GM23338 (cell line): ENCODE results near the gene FAM53B. TPM values are rescaled to one million over a fixed set of nuclear protein-coding genes. Genes with fewer than 3 reads are reported as not detected.
A peak's percentile ranks its signal among the peaks of the same experiment; 100 is the strongest.

Source experiments
- ATAC-seq: fragments of 200-7000 bp; cut with Tn5 transposase; 3 replicates; pipeline ENCODE4 v1.9.1; 2020
- DNase-seq: peaks from one replicate; pipeline ENCODE4 v3.0.0-alpha.2; 2015; ENCODE audit warnings: low spot score
- H2AFZ ChIP-seq: fragments of 200-600 bp; sonication (generic); 2 replicates; pipeline ENCODE4 v1.8.0; 2016; ENCODE audit warnings: antibody characterized with exemption, mild to moderate bottlenecking, moderate library complexity
- H3F3A ChIP-seq: fragments of 200-600 bp; sonication (generic); replicated peaks from 2 replicates; pipeline ENCODE4 v1.8.0; 2017; ENCODE audit warnings: antibody characterized with exemption, mixed run types, low read depth
- H3K27ac ChIP-seq: fragments of 200-600 bp; sonication (generic); 2 replicates; pipeline ENCODE4 v1.6.1; 2016; ENCODE audit warnings: low read depth
- H3K27me3 ChIP-seq: fragments of 200-600 bp; sonication (generic); 2 replicates; pipeline ENCODE4 v1.8.0; 2016; ENCODE audit warnings: mild to moderate bottlenecking, mixed run types, moderate library complexity; ENCODE audit not compliant: insufficient read depth
- H3K36me3 ChIP-seq: fragments of 200-600 bp; sonication (generic); 2 replicates; pipeline ENCODE4 v1.8.0; 2016; ENCODE audit warnings: mild to moderate bottlenecking; ENCODE audit not compliant: insufficient read depth
- H3K4me1 ChIP-seq: fragments of 200-600 bp; sonication (generic); 2 replicates; pipeline ENCODE4 v1.8.0; 2016; ENCODE audit warnings: mild to moderate bottlenecking, moderate library complexity; ENCODE audit not compliant: insufficient read depth
- H3K4me2 ChIP-seq: fragments of 200-600 bp; sonication (generic); 2 replicates; pipeline ENCODE4 v1.7.1; 2017; ENCODE audit warnings: mixed run types
- H3K4me3 ChIP-seq: fragments of 200-600 bp; sonication (generic); 2 replicates; pipeline ENCODE4 v1.6.1; 2016; ENCODE audit warnings: mixed run types
- H3K79me2 ChIP-seq: fragments of 200-600 bp; sonication (generic); replicated peaks from 2 replicates; pipeline ENCODE4 v1.8.0; 2017; ENCODE audit warnings: mild to moderate bottlenecking; ENCODE audit not compliant: insufficient read depth
- H3K9me2 ChIP-seq: fragments of 200-600 bp; sonication (generic); 2 replicates; pipeline ENCODE4 v1.8.0; 2017; ENCODE audit not compliant: insufficient read depth
- H4K20me1 ChIP-seq: fragments of 200-600 bp; sonication (generic); replicated peaks from 2 replicates; pipeline ENCODE4 v1.8.0; 2017; ENCODE audit warnings: mild to moderate bottlenecking; ENCODE audit not compliant: insufficient read depth
- H3K27ac Mint-ChIP-seq: 2 replicates; pipeline ENCODE4 v1.8.0; 2020; ENCODE audit warnings: inconsistent platforms, mild to moderate bottlenecking, moderate library complexity, mixed read lengths
- H3K27me3 Mint-ChIP-seq: 3 replicates; pipeline ENCODE4 v1.8.0; 2022; ENCODE audit warnings: low read depth, mild to moderate bottlenecking, moderate library complexity, mixed read lengths, inconsistent platforms; ENCODE audit not compliant: insufficient read depth, poor library complexity
- H3K36me3 Mint-ChIP-seq: 3 replicates; pipeline ENCODE4 v1.8.0; 2021; ENCODE audit warnings: low read depth, mild to moderate bottlenecking, inconsistent platforms, moderate library complexity, mixed read lengths
- H3K4me1 Mint-ChIP-seq: 3 replicates; pipeline ENCODE4 v1.8.0; 2020; ENCODE audit warnings: mild to moderate bottlenecking, inconsistent platforms, mixed read lengths
- H3K4me3 Mint-ChIP-seq: 3 replicates; pipeline ENCODE4 v1.8.0; 2021; ENCODE audit warnings: moderate library complexity, mild to moderate bottlenecking, inconsistent platforms, mixed read lengths
- H3K9me3 Mint-ChIP-seq: 3 replicates; pipeline ENCODE4 v1.8.0; 2020; ENCODE audit warnings: moderate library complexity, mild to moderate bottlenecking, inconsistent platforms, mixed read lengths
- CREB1 ChIP-seq: fragments of 250-450 bp; sonication (Bioruptor Pico); IDR thresholded peaks from 2 replicates; pipeline ENCODE4 v1.5.0; 2020; ENCODE audit warnings: low read depth, mild to moderate bottlenecking, moderate library complexity
- EZH2 ChIP-seq: fragments of 200-600 bp; sonication (generic); IDR thresholded peaks from one replicate; pipeline ENCODE4 v1.8.0; 2017; ENCODE audit warnings: antibody characterized with exemption, mild to moderate bottlenecking, low read depth; ENCODE audit not compliant: unreplicated experiment
- EZH2phosphoT487 ChIP-seq: fragments of 200-600 bp; sonication (generic); IDR thresholded peaks from one replicate; pipeline ENCODE4 v1.8.1; 2018; ENCODE audit warnings: antibody characterized with exemption; ENCODE audit not compliant: unreplicated experiment
- JUNB ChIP-seq: IDR thresholded peaks from one replicate; pipeline ENCODE4 v1.6.1; 2016; ENCODE audit warnings: antibody characterized with exemption; ENCODE audit not compliant: unreplicated experiment
- NANOG ChIP-seq: IDR thresholded peaks from 2 replicates; pipeline ENCODE4 v1.6.1; 2016; ENCODE audit warnings: antibody characterized with exemption, borderline replicate concordance
- POLR2AphosphoS5 ChIP-seq: IDR thresholded peaks from 2 replicates; pipeline ENCODE4 v1.6.1; 2016; ENCODE audit warnings: antibody characterized with exemption, low read depth
- ZNF114 ChIP-seq: fragments of 250-450 bp; sonication (Bioruptor Pico); IDR thresholded peaks from 2 replicates; pipeline ENCODE4 v1.5.0; 2020; ENCODE audit warnings: mild to moderate bottlenecking, moderate library complexity
- ZNF331 ChIP-seq: fragments of 250-450 bp; sonication (Bioruptor Pico); IDR thresholded peaks from 2 replicates; pipeline ENCODE4 v1.5.0; 2020; ENCODE audit warnings: low read depth, mild to moderate bottlenecking, moderate library complexity
- polyA plus RNA-seq: library from polyadenylated mRNA; unstranded; fragments of >200 nt; fragmentation: Nextera tagmentation; extraction: Ambion mirVana; gene quantifications from 2 replicates; pipeline ENCODE4 v1.2.1, GENCODE V29; 2016
- total RNA-seq: library from RNA; depleted of rRNA; stranded (reverse); fragments of >200 nt; shearing (Covaris generic); gene quantifications from 2 replicates; pipeline ENCODE4 v1.2.3, GENCODE V29; 2014
- TF ChIP-seq, protein P1 (sequence below), 2 experiments: fragments of 200-600 bp in 1 of 2; sonication (generic) in 1 of 2; conservative IDR thresholded peaks; 2 replicates each; pipeline versions ENCODE4 v1.5.1 to v1.6.1; 2016 to 2017; ENCODE audit warnings: antibody characterized with exemption in 2 of 2, low read depth in 2 of 2, mild to moderate bottlenecking in 2 of 2, moderate library complexity in 1 of 2
- TF ChIP-seq, protein P2 (sequence below): IDR thresholded peaks from one replicate; pipeline ENCODE4 v1.6.1; 2018; ENCODE audit warnings: antibody characterized with exemption; ENCODE audit not compliant: unreplicated experiment
- TF ChIP-seq, protein P3 (sequence below): IDR thresholded peaks from 2 replicates; pipeline ENCODE4 v1.6.1; 2016; ENCODE audit warnings: antibody characterized with exemption

Gene FAM53B
- total and polyA plus RNA-seq, 2 experiments from 2014 or later: 3.0 to 20.3 TPM

DNA sequence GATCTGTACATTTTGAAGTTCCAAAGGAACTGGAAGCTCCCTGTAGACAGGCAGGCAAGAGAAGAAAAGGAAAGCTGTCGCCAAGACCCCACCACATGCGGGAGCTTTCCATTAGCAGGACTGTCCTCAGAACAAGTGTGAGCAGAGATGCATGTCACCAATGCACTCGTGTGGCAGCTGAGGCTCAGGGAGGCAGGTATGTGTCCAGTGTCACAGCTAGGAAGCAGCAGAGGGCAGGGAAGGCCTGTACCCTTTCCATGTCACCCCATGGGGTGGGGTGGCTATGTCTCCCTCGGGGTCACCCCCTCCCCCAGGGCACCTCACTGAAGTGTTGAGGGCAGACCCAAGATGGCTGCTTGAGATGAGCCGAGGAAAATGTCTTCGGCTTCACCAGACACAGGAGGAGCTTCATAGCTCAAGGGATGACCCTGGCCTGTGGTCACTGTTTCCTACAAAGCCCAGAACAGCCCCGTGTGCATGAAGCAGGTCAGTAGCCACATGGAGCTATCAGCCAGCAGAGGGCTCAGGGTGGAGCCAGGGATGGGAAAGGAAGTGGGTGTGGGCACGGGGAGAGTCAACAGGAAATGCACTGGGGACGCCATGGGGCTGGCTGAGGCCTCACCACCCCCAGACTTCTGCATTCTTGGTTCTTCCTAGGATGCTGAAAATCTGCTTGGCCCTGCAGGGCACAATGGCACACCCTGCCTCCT, 96.6 kb downstream of the FAM53B start:
- H3K9me3 Mint-ChIP-seq: no peaks in the 10 kb centered on the region; the same call in 2 of the 3 replicates
- Histone ChIP-seq H3K27ac (no peak overlapping the region), H3K4me3 (no peak overlapping the region), H3K79me2 (no peaks in the 10 kb centered on the region), H4K20me1 (no peaks in the 10 kb centered on the region), H3K36me3 (no peaks in the 10 kb centered on the region), H3K9me2 (no peaks in the 10 kb centered on the region), H3K4me1 (peaks cover 13% of the 10 kb centered on the region), H3K4me2 (no peak overlapping the region), H3K27me3 (no peaks in the 10 kb centered on the region), H3F3A (no peaks in the 10 kb centered on the region), H2AFZ (no peak overlapping the region)
- H3K27me3 Mint-ChIP-seq: peaks cover 6% of the 10 kb centered on the region
- DNase-seq (no peak), ATAC-seq (peak; percentile 10; the same call in 1 of the 3 replicates)
- no peak overlapping the region for H3K4me3 Mint-ChIP-seq
- H3K27ac Mint-ChIP-seq: peak overlapping the region; percentile 62; the same call in 1 of the 2 replicates
- H3K4me1 Mint-ChIP-seq: peaks cover 40% of the 10 kb centered on the region
- no peaks in the 10 kb centered on the region; the same call in 2 of the 3 replicates for H3K36me3 Mint-ChIP-seq
- TF ChIP-seq, protein P1, sequence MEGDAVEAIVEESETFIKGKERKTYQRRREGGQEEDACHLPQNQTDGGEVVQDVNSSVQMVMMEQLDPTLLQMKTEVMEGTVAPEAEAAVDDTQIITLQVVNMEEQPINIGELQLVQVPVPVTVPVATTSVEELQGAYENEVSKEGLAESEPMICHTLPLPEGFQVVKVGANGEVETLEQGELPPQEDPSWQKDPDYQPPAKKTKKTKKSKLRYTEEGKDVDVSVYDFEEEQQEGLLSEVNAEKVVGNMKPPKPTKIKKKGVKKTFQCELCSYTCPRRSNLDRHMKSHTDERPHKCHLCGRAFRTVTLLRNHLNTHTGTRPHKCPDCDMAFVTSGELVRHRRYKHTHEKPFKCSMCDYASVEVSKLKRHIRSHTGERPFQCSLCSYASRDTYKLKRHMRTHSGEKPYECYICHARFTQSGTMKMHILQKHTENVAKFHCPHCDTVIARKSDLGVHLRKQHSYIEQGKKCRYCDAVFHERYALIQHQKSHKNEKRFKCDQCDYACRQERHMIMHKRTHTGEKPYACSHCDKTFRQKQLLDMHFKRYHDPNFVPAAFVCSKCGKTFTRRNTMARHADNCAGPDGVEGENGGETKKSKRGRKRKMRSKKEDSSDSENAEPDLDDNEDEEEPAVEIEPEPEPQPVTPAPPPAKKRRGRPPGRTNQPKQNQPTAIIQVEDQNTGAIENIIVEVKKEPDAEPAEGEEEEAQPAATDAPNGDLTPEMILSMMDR (conservative IDR thresholded peaks at IDR 0.05; ENCODE audit: low read depth in 2 of 2): peak in 1 of 2 experiments; percentile 37; a peak in 2 of 4 replicates
- no peak for TF ChIP-seq CREB1 (CRISPR knock-in tag)

DNA sequence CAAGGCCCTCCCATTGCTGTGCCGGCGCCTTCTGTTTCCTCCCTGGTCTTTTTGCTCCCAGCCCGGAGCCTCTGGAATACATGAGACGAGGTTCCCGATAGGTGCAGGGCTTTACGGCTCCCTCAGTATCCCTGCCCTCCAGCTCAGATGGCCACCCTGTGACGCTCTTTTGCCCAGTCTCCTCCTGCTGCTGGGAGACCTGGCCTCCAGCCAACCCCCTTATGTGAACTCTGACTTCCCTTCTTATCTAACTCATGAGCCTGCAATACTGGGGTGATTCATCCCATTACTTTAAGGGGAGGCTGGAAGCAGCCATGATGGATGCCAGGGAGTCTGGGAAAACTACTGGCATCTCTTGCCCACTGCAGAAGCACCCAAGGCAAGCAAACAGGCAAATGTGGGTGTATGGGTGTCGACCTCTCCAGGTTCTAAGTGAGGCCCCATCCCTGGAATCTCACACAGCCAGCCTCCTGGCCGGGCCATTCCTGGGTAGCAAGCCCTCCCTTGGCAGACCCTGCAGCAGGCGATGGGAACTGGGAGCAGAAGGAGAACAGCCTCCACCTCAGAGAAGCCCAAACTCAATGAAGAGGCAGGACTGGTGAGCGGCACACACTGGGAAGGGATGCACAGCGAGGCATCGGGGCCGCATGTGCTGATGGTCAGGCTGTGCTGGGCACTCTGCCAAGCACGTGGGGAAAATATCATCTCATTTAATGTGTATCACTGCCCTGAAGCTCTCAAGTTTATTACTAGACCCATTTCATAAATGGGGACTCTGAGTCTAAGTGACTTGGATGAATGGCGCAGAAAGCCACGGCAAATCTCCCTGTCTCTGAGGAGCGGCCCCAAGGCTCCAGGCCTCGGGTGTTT, 97.5 kb downstream of the FAM53B start:
- H3K4me2 ChIP-seq: no peak overlapping the region
- no peaks in the 10 kb centered on the region for H3K79me2 ChIP-seq
- no peaks in the 10 kb centered on the region for H3K27me3 ChIP-seq
- 0 out of 2 replicates have a peak overlapping the region, but pooled peaks have one; percentile 62 for H3K27ac Mint-ChIP-seq
- no peak overlapping the region for H2AFZ ChIP-seq
- H3K36me3 ChIP-seq: no peaks in the 10 kb centered on the region
- no peak overlapping the region for H3K4me3 Mint-ChIP-seq
- H4K20me1 ChIP-seq: no peaks in the 10 kb centered on the region
- H3K36me3 Mint-ChIP-seq: no peaks in the 10 kb centered on the region; the same call in 2 of the 3 replicates
- no peaks in the 10 kb centered on the region; the same call in 2 of the 3 replicates for H3K9me3 Mint-ChIP-seq
- ATAC-seq (no peak), DNase-seq (no peak)
- no peak overlapping the region for H3K4me3 ChIP-seq
- peaks cover 13% of the 10 kb centered on the region for H3K4me1 ChIP-seq
- H3K27ac ChIP-seq: no peak overlapping the region
- H3K9me2 ChIP-seq: no peaks in the 10 kb centered on the region
- H3F3A ChIP-seq: no peaks in the 10 kb centered on the region
- peaks cover 6% of the 10 kb centered on the region for H3K27me3 Mint-ChIP-seq
- peaks cover 36% of the 10 kb centered on the region for H3K4me1 Mint-ChIP-seq
- TF ChIP-seq EZH2 (no peak), CREB1 (CRISPR knock-in tag) (no peak), ZNF114 (CRISPR knock-in tag) (no peak), JUNB (no peak), POLR2AphosphoS5 (no peak), EZH2phosphoT487 (no peak), NANOG (no peak), ZNF331 (CRISPR knock-in tag) (no peak)
- TF ChIP-seq, protein P2, sequence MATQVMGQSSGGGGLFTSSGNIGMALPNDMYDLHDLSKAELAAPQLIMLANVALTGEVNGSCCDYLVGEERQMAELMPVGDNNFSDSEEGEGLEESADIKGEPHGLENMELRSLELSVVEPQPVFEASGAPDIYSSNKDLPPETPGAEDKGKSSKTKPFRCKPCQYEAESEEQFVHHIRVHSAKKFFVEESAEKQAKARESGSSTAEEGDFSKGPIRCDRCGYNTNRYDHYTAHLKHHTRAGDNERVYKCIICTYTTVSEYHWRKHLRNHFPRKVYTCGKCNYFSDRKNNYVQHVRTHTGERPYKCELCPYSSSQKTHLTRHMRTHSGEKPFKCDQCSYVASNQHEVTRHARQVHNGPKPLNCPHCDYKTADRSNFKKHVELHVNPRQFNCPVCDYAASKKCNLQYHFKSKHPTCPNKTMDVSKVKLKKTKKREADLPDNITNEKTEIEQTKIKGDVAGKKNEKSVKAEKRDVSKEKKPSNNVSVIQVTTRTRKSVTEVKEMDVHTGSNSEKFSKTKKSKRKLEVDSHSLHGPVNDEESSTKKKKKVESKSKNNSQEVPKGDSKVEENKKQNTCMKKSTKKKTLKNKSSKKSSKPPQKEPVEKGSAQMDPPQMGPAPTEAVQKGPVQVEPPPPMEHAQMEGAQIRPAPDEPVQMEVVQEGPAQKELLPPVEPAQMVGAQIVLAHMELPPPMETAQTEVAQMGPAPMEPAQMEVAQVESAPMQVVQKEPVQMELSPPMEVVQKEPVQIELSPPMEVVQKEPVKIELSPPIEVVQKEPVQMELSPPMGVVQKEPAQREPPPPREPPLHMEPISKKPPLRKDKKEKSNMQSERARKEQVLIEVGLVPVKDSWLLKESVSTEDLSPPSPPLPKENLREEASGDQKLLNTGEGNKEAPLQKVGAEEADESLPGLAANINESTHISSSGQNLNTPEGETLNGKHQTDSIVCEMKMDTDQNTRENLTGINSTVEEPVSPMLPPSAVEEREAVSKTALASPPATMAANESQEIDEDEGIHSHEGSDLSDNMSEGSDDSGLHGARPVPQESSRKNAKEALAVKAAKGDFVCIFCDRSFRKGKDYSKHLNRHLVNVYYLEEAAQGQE: no peak
- TF ChIP-seq, protein P3, sequence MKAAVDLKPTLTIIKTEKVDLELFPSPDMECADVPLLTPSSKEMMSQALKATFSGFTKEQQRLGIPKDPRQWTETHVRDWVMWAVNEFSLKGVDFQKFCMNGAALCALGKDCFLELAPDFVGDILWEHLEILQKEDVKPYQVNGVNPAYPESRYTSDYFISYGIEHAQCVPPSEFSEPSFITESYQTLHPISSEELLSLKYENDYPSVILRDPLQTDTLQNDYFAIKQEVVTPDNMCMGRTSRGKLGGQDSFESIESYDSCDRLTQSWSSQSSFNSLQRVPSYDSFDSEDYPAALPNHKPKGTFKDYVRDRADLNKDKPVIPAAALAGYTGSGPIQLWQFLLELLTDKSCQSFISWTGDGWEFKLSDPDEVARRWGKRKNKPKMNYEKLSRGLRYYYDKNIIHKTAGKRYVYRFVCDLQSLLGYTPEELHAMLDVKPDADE: no peak
